Lower lobe of right lung (tissue), 2 donors: ENCODE results near the gene DHRS4. TPM values are rescaled to one million over a fixed set of nuclear protein-coding genes. Genes with fewer than 3 reads are reported as not detected.
A peak's percentile ranks its signal among the peaks of the same experiment; 100 is the strongest.

Experiments
- ATAC-seq, 2 donors: fragments of 200-7000 bp; cut with Tn5 transposase; one replicate each; pipeline ENCODE4 v1.9.1; 2020 to 2022; ENCODE audit warnings: mild to moderate bottlenecking in 2 of 2, moderate library complexity in 2 of 2
- DNase-seq: peaks from one replicate; pipeline ENCODE4 v3.0.0-alpha.2; 2020
- H3K27ac ChIP-seq: fragments of 200-600 bp; one replicate; pipeline ENCODE4 v1.8.0; 2022
- H3K27me3 ChIP-seq: fragments of 200-600 bp; one replicate; pipeline ENCODE4 v1.8.0; 2022; ENCODE audit warnings: low read depth
- H3K36me3 ChIP-seq: fragments of 200-600 bp; one replicate; pipeline ENCODE4 v1.8.0; 2022; ENCODE audit warnings: mild to moderate bottlenecking
- H3K4me1 ChIP-seq: fragments of 200-600 bp; one replicate; pipeline ENCODE4 v1.8.0; 2022
- H3K4me3 ChIP-seq: fragments of 200-600 bp; one replicate; pipeline ENCODE4 v1.8.0; 2022; ENCODE audit warnings: mild to moderate bottlenecking
- H3K9me3 ChIP-seq: fragments of 200-600 bp; one replicate; pipeline ENCODE4 v1.8.0; 2022
- CTCF ChIP-seq: fragments of 200-600 bp; IDR thresholded peaks from one replicate; pipeline ENCODE4 v1.8.0; 2022; ENCODE audit warnings: antibody characterized with exemption, mild to moderate bottlenecking
- intact Hi-C: fragments of 100-400 bp; cut with DNase I; formaldehyde crosslinking; loops from one replicate; pipeline ENCODE4 v1.11.0; 2022
- long read RNA-seq: library from polyadenylated mRNA; unstranded; transcript quantifications from one replicate; pipeline ENCODE4 v2.0.0, GENCODE V29; 2021
- total RNA-seq: library from RNA; stranded (reverse); fragmentation: NEBNext Ultra II Directional; extraction: Animal tissue kit (Norgen Biotek cat#: 25700); gene quantifications from one replicate; pipeline ENCODE4 v1.2.1, GENCODE V29; 2021
- donor health status: DM: no; HTN: yes; CAD: no; lungs with severe emphysema.

Gene DHRS4
- total RNA-seq = 35.4 TPM
- long read RNA-seq, transcript DHRS4-201 (8 exons, 1,443 nt) = minor isoform, 9 of 36 reads
- long read RNA-seq, transcript DHRS4-203 (5 exons, 727 nt) = major isoform, 14 of 36 reads
- long read RNA-seq, partial matches to known transcripts = 6 of 36 reads
- long read RNA-seq, other reads (novel, unspliced or antisense) = 5 of 36 reads

- intact Hi-C loops = no loop called here
- H3K27ac ChIP-seq = peak within 1 kb of the TSS; percentile 86
These were observed at the start of gene DHRS4 for GRCh38 chr14:23953464-23954278. Gene DHRS4, plus strand, starts transcription at chr14:23953770. Its CDS starts 19 bp downstream, at chr14:23953789.

GRCh38 chr14:23910101-23910875, 43.3 kb upstream of the DHRS4 start:
- Histone ChIP-seq H3K27me3 (no peaks in the 10 kb centered on the region), H3K9me3 (no peaks in the 10 kb centered on the region), H3K27ac (no peak overlapping the region), H3K4me1 (no peaks in the 10 kb centered on the region), H3K4me3 (no peak overlapping the region), H3K36me3 (no peaks in the 10 kb centered on the region)
- no peak for DNase-seq
- peak; percentile 72 for TF ChIP-seq CTCF
- ATAC-seq = peak; percentile 72 to 89
- intact Hi-C loops = no loop called here

More at GRCh38 chr14:23953464-23954278, at the start of gene DHRS4:
- H3K4me1 ChIP-seq = peaks cover 18% of the 10 kb centered on the region
- no peaks in the 10 kb centered on the region for H3K9me3 ChIP-seq
- TF ChIP-seq CTCF = peak; percentile 79
- H3K27me3 ChIP-seq = no peaks in the 10 kb centered on the region
- peak; percentile 97 to 100 for ATAC-seq
- H3K4me3 ChIP-seq = peak within 1 kb of the TSS; percentile 94
- DNase-seq = peak; percentile 85
- H3K36me3 ChIP-seq = peaks cover 10% of the 10 kb centered on the region

GRCh38 chr14:23910876-23911210, 42.7 kb upstream of the DHRS4 start:
- Histone ChIP-seq H3K27me3 (no peaks in the 10 kb centered on the region), H3K4me3 (no peak overlapping the region), H3K9me3 (no peaks in the 10 kb centered on the region), H3K4me1 (peaks cover under 1% of the 10 kb centered on the region), H3K36me3 (no peaks in the 10 kb centered on the region), H3K27ac (no peak overlapping the region)
- DNase-seq = no peak
- TF ChIP-seq CTCF = no peak
- ATAC-seq = no peak
- intact Hi-C loops = no loop called here

- peak in 1 of 2 donors; percentile 28 for ATAC-seq
- no peak for TF ChIP-seq CTCF
- Histone ChIP-seq H3K4me1 (peaks cover 9% of the 10 kb centered on the region), H3K27me3 (no peaks in the 10 kb centered on the region), H3K36me3 (no peaks in the 10 kb centered on the region), H3K4me3 (no peak overlapping the region), H3K9me3 (no peaks in the 10 kb centered on the region), H3K27ac (peak overlapping the region; percentile 9)
- DNase-seq = no peak
- intact Hi-C loops = no loop called here
These were observed 38.0 kb upstream of the DHRS4 start for GRCh38 chr14:23915559-23915958.

- Histone ChIP-seq H3K27me3 (no peaks in the 10 kb centered on the region), H3K4me1 (peaks cover 9% of the 10 kb centered on the region), H3K36me3 (no peaks in the 10 kb centered on the region), H3K27ac (peak overlapping the region; percentile 24), H3K4me3 (no peak overlapping the region), H3K9me3 (no peaks in the 10 kb centered on the region)
- intact Hi-C loops = no loop called here
- no peak for TF ChIP-seq CTCF
- no peak for DNase-seq
- peak in 1 of 2 donors; percentile 45 for ATAC-seq
These were observed 37.6 kb upstream of the DHRS4 start for GRCh38 chr14:23916004-23916403.
